Effector CD8-positive, alpha-beta T cell (primary cell): ENCODE results near the gene RTF1.
"Not testable (repeated sequence)": the region's sequence is repeated elsewhere in the genome, so short reads cannot be mapped to it uniquely, and the experiment has no call there.

Source experiments
- DNase-seq: peaks from one replicate; lab custom pipeline; 2025; lab: John Stamatoyannopoulos, UW
- total RNA-seq, 4 experiments: gene quantifications; one replicate each; lab custom pipeline; 2026; lab: John Stamatoyannopoulos, UW

RTF1 gene
- 71.6 to 104 (median 92.1) reads per million in 4 experiments for total RNA-seq

DNA sequence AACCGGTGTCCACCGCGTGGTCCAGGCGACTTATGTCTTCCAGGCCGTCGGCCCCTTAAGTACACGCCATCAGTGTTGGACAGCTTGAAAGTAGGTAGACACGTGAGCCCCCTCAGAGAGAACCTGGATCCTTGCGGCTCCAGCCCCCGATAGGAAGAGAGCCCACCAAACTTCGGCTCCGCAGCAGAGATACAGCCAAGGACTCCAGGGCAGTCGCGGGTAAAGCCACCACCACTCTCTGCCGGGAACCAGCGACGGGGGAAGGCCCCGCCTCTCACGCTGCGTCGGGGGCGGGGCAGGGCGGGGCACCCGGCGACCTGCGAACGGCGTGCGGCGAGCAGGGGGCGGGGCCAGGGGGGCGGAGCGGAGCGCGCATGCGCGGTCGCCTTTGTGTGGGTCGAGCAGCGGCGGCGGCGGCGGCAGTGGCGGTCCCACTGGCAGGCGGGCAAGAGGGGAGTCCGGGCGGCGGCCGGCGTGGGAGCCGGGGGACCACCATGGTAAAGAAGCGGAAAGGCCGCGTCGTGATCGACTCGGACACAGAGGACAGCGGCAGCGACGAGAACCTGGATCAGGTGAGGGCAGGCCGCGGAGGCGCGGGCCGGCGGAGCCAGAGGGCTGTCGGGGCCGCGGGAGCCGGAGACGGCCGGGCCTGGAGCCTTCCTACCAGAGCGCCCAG is at the start of gene RTF1:
Gene RTF1, plus strand, starts transcription at position 354 of the 676 bp plus-strand sequence. Its CDS starts 21 bp downstream, at position 375.
- peak; percentile 93 for DNase-seq

DNA sequence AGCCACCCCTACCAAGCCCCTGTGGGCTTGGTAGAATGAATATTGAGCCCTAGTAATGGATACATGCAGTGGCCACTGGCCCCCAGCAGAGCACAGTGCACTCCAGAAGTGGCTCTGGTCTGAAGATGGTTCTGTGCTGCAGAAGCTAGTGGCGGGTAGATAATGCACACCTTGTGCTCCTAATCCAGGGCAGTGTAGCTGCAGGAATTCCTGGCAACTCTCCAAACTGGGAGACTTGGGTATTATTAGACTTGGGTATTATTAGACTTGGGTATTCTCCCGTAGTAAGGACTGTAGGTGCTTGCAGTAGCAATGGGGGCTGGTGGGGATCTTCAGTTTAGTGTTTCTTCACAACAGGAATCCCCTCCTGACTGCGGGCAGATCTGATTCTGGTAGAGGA is 49.5 kb upstream of the RTF1 start:
- no peak for DNase-seq

DNA sequence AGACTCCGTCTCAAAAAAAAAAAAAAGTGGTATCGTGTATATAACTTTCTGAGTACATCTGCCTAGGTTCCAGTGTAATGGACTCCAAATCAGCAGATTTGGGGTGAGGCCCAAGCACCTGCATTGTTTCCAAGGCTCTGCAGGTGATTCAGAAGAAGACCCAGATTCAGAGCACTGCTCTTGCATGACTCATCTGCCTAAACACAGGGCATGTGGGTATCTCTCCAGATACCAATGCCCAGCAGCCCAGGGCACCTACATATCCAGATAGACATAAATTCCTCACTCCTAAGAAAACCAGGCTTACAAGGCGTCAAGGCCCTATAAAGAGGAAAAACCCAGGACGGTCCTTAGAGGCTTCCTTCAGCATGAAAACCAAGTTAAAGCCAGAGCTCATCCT is 38.9 kb upstream of the RTF1 start:
- no peak for DNase-seq

DNA sequence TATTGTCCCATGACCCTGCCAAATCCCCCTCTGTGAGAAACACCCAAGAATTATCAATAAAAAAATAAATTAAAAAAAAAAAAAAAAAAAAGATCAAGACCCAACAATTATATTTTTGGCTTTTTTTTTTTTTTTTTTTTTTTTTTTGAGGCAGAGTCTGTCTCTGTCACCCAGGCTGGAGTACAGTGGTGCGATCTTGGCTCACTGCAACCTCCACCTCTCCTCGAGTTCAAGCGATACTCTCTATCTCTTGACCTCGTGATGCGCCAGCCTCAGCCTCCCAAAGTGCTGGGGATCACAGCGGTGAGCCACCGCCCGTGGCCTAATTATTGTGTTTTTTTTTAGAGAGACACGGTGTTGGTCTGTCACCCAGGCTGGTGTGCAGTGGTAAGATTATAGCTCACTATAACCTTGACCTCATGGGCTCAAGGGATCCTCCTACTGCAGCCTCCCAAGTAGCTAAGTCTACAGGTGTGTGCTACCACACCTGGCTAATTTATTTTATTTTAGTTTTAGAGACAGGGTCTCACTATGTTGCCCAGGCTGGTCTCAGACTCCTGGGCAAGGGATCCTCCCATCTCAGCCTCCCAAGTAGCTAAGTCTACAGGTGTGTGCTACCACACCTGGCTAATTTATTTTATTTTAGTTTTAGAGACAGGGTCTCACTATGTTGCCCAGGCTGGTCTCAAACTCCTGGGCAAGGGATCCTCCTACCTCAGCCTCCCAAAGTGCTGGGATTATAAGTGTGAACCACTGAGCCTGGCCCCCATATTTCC is 32.7 kb upstream of the RTF1 start:
- DNase-seq = not testable (repeated sequence)

DNA sequence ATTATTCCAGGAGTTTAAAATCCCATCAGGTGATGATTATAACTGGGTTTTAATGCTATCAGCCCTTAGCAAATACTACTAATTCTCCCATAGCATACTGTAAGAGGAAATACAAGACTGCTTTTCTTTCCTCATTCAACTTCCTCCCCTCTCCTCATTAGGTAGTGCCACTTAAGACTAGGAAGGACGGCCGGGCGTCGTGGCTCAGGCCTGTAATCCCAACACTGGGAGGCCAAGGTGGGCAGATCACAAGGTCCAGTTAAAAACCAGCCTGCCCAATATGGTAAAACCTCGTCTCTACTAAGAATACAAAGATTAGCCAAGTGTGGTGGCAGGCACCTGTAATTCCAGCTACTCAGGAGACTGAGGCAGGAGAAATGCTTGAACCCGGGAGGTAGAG is 29.2 kb upstream of the RTF1 start:
- DNase-seq = no peak

DNA sequence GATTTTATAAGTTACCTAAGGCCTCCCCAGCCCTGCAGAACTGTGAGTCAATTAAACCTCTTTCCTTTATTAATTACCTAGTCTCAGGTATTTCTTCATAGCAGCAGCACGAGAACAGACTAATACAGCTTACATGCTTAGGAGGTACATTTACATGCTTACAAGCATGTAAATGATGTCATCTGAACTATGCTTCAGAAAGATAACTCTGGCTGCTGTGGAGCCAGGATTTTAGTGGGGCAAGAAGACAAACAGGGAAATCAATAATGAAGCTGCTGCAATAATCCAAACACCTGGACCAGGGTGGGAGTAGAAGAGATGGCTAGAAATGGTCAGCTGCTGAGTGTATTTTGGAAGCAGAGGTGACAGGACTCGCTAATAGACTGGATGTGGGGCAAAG is 24.2 kb upstream of the RTF1 start:
- no peak for DNase-seq

DNA sequence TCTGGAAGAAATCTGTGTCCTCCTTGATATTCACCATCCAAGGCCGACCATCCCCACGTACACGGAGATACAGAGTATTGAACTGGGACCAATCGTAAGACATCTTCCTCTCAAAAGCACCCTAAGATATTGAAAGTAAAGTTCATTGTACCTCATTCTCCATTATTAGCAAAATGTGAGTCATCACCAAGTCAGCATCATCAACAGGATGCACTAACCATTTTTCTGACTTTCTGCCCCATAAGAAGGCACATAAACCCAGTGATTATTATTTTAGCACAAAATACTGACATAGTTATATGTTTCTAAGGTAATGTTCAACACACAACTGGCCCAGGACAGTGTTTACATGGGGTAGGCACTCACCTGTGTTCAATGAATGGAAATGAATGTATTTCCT is 22.0 kb upstream of the RTF1 start:
- DNase-seq = no peak

DNA sequence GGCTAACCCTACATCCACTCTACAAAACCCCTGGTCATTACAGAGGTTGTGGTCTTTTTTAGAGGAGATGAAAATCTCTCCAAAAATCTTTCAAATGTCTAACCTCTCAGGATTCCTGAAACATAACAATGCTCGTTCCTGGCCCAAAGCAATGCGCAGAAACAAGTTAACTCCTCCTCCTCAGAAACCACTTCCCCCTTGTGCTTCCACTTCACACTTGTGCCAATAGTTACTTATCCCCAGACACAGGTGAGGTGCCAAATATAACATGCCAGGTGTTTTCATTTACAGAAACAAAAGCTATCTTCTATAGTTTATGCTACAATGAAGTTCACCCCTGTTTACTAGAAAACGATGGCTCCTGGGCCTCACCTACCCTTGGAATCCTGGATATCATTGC is 20.8 kb upstream of the RTF1 start:
- DNase-seq = no peak

DNA sequence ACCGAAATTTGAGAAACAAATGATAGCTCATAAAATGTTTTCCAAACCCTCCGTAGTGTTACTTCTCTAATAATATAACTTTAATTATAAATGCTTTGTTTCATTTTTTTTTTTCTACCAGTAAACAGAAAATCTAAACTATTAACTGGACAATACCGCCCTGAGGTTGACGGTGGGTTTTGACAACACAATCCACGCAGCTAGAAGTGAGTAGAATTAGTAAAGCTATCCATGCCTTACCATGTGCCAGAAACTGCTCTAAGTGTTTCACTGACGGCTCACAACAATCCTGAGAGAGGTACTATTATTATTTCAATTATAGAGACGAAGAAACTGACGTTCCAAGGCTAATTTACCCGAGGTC is 15.0 kb upstream of the RTF1 start:
- no peak for DNase-seq

DNA sequence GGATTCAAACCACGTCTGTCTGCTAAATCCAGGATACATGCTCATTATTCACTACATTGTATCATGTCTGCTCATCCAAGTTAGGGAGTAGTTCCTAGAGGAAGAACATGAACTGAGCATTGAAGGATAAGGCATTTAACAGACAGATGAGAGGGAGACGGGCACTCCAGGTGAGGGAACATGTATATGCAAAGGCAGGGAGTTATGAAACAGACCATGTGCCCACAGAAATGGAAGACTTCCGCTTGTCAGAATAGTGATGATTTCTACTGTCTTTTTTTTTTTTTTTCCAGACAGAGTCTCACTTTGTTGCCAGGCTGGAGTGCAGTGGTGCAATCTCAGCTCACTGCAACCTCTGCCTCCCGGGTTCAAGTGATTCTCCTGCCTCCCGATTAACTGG is 9.6 kb upstream of the RTF1 start:
- DNase-seq = no peak

DNA sequence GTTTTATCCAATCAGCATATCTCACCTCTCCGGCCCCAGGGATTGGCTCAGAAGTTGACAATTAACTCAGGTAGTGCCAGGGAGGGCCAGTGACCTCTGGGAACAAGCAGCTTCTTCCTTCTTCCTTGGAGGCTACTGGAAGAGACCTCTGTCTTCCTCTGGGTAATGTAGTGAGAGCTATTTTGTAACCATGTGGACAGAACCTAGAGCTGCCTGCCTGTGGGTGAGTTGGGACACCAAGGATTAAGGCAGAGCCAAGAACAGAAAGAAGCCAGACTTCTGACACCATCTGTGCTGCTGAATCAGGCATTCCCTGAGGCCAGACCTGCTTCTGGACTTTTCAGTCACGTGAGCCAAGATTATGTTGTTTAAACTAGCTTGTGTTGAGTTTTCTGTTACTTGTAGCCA is 8.7 kb upstream of the RTF1 start:
- DNase-seq = no peak

DNA sequence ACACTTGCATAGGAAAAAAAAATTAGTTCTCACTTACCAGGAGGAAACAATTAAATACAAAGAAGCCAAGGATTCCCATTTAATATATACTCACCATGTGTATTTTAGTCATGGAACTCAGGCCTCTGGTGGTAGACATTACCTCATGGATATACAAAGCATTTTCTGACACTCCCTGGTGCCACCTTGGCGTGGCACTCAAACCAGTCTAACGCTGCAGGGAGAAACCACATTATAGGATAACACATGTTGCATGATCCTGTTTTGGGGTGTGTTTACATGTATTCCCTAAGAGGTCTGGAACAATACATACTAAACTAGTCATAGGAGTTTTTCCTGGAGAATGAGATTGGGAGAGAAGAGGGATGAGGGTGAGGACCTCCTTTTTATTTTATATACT is 5.9 kb upstream of the RTF1 start:
- no peak for DNase-seq

DNA sequence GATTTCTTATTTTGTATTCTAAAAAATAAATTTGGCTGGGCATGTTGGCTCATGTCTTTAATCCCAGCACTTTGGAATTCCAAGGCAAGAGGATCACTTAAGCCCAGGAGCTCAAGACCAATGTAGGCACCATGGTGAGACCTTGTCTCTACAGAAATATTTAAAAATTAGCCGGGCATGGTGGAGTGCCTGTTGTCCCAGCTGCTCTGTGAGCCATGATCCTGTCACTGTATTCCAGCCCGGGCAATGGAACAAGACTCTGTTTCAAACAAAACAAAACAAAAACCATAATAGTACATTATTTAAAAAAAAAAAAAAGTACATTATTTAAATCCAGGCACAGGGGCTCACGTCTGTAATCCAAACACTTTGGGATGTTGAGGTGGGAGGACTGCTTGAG is 5.5 kb upstream of the RTF1 start:
- DNase-seq = no peak

DNA sequence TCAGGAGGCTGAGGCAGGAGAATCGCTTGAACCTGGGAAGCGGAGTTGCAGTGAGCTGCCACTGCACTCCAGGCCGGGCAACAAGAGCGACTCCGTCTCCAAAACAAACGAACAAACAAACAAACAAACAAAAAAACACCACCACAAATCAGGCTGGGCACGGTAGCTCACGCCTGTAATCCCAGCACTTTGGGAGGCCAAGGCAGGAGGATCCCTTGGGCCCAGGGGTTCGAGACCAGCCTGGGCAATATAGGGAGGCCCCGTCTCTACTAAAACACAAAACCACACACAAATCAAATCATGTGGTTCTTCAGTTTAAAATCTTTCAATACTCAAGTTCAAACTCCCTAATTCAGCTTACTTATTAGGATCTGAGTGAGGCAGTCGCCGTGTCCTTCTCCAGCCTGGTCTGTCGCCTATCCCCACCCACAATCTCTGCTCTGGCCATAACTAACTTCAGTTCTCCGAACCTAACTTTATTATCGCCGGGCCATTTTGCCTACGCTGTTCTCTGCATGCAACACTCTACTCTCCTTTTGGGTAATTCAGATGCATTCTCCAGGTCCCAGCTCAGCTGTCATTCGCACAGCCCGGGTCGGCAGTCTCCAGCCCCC is 660 bp upstream of the RTF1 start:
- no peak for DNase-seq

DNA sequence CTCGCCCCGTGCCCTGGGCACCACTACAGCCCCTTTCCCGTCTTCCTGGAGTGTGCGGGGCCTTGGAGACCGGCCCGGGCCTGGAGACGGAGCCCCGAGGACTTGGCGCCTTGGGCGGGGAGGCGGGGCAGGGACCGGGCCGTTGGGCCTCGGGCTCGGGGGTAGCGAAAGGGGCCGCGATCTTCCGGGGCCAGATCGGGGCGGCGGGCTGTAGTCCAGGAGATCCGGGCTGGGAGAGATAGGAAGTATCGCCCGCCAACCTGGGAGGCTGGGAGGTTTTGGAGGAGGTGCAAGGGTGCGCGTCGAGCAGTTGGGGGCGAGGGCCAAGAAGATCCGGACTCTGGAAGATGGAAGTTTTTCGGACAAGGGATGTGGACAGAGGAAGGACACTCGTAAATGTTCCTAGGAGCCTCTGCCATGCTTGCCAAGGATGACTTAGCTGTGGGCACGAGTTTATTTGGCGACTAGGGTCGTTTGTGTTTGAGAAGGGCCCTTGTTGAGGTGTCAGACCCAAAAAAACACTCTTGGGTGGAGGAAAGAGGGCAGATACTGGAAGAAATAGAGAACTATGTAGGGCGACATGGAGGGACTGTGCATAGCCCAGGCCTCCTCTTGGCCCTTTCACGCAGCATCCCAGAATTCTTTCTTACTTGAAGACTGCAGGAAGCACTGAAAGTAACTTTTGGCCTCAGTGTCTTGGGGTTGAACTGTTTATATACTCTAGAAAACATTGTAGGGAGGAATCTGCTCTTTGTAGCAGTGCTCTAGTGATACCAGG is 712 bp downstream of the RTF1 start:
- no peak for DNase-seq

DNA sequence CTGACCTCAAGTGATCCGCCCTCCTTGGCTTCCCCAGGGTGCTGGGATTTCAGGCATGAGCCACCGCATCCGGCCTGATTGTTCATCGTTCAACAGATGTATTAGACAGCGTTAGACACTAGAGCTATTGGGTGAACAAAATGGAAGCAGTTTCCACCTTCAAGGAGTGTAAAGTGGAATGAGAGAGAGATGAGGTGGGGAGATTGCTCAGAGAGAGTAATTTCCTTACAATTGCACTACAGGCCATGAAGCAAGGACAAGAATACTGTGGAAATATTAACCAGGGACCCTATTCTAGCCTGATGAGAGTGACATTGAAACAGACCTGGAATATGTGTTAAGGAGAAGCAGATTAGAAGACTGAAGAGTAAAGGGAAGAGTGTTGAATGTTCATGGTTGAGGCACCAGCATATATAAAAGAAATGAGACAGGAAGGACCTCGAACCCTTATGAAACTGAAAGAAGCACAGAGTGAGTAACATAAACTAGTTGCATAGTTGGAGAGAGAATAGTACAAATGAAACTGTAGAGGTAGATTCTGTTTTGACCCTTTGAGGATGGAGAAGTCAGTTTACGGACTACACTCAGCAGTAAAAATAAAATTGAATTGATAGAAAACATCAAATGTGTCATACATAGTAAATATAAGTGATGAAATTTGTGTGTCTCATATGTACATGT is 7.2 kb downstream of the RTF1 start:
- no peak for DNase-seq

DNA sequence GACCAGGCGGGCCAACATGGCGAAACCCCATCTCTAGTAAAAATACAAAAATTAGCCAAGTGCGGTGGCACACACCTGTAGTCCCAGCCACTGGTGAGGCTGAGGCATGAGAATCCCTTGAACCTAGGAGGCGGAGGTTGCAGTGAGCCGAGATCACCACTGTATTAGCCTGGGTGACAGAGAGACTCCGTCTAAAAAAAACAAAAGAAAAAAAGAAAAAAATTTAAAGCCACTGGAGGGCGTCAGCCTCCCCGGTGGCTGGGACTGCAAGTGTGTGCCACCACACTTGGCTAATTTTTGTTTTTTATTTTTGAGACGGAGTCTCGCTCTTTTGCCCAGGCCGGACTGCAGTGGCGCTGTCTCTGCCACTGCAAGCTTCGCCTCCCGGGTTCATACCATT is 7.9 kb downstream of the RTF1 start:
- no peak for DNase-seq

DNA sequence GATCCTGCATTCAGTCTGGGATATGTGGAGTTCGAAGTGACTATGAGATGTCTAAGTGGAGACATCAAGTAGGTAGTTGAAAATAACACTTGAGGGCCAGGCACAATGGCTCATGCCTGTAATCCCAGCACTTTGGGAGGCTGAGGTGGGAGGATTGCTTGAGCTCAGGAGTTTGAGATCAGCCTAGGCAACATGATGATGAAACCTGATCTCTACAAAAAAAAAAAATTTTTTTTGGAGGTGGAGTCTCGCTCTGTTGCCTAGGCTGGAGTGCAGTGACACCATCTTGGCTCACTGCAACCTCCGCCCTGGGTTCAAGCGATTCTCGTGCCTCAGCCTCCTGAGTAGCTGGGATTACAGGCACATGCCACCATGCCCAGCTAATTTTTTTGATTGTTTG is 9.0 kb downstream of the RTF1 start:
- DNase-seq = not testable (repeated sequence)

DNA sequence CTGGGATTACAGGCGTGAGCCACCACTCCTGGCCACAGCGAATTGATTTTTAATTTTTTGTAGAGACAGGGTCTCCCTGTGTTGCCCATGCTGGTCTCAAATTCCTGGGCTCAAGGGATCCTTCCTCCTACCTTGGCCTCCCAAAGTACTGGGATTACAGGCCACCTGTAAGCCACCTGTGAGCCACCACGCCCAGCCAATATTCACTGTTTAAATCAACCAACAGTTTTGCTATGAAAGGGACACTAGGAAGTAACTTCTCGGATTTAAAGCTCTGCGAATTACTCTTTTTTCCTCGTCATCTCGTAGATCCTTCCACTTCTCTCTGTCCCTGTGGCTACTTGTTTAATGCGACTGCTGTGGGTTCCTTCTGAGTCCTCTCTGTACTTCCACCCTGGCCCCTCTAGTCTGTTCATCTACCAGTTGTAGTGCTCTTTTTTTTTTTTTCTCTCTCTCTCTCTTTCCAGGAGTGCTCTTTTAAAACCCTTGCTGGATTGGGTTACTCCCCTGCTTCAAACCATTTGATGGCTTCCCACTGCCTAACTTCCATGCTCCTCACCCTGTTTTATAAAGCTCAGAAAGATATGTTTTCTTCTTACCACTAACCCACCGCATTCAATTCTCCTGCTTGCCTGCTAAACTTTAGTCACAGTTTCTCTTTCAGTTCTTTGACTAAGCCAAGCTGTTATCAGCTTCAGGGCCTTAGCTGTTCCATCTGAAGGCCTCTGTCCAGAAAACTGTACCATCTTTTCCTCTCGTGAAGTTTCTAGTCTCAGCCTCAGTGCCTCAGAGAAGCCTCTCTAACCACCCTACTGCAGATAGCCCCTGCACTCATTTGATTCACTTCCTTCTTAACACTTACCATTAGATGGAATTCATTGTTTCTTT is 12.4 kb downstream of the RTF1 start:
- DNase-seq = no peak

DNA sequence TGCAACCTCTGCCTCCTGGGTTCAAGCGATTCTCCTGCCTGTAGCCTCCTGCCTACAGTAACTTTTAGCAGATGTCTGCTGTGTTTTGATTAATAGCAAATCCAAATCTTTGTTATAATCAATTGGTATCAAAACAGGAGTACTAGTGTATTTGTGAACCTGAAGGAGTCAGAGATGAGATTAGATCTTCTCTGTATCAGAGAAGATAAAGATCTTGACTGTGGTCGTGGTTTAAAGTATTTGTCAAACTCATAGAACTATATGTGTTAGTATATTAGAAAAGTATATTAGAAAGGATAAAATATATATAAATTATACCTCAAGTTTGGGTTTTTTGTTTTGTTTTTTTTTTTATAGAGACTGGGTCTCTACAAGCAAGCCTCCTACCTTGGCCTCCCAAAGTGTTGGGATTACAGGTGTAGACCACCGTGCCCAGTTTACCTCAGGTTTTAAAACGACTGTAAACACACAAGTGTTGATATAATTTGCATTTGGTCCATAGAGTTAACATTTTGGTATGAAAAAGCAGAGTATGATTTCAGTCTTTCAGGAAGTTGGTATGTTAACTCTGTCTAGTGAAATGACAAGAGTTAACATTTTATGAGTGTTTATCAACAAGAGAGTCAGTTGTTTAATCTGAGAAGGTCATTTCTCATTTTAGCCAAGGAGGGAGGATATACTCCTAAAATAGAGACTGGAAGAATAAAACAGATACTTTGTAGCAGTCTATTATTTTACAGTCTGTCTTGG is 18.3 kb downstream of the RTF1 start:
- no peak for DNase-seq
